Hair follicular keratinocyte (primary cell): ENCODE measurements around the gene ADH1A. TPM values are rescaled to one million over a fixed set of nuclear protein-coding genes. Genes with fewer than 3 reads are reported as not detected.

Experiments
- total RNA-seq: library from RNA; depleted of rRNA; stranded (reverse); fragments of >200 nt; gene quantifications from 2 replicates; pipeline ENCODE4 v1.2.3, GENCODE V29; 2015

Gene ADH1A
- total RNA-seq: not detected in 2 replicates

GRCh38 chr4:99290848-99291786, at the start of gene ADH1A:
ADH1A (minus strand) TSS chr4:99290985; CDS start chr4:99290914, 71 bp downstream.

DNA sequence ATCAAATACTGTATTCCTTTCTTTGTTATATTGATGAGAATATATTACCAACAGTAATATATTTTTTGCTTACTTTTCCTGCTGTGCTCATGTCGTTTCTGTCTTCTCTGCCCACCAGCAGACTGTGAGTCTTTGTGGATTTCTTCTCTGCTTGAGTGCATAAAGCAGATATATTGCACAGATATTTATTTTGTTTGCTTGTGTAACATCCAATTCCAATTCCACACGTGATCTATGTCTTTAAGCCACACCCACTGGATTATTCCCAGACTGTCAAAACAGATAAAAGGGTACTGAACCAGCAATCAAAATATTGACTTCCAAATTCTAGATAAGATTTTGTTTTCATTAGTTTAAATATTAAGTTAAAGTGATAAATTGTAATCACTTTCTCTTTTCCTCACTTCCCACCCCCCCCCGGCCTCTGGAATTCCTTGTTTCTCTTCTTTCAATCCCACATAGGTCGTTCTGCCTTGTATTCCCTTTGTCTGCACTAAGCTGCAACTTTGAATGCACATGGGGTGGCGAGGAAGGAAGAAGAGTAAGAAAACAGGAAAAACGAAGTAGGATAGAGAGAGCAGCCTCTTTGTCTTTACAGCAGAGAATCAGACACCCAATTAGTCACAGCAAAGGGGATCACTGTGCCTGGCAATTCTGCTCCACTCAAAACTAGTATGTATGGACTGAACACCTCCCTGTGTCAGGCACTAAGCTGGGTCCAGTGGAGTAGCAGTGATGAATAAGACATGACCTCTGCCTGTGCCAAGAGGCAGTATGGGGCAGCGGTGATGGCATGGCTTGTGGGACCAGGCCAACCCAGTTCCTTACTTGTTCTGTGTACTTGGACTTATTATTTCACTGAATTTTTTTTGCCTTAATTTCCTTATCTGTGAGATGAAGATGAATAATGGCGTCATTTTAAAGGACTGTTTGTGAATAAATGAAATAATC, 30.7 kb upstream of the ADH1A start, which contains the start of gene ADH1B:
Gene ADH1B, minus strand, starts transcription at position 161 of the 951 bp plus-strand sequence. Its CDS starts 70 bp downstream, at position 91.

Other genes with a start within 250 kb of the ADH1A start
- gene ADH5, start 202.2 kb downstream of the ADH1A start, total RNA-seq: 153 and 171 TPM in 2 replicates
- gene ADH4, start 146.7 kb downstream of the ADH1A start, total RNA-seq: not detected in 2 replicates
- gene ADH6, start 71.7 kb downstream of the ADH1A start, total RNA-seq: not detected in 2 replicates
- not detected in 2 replicates for gene ADH1B, start 30.4 kb upstream of the ADH1A start, total RNA-seq
- gene ADH1C, start 61.8 kb upstream of the ADH1A start, total RNA-seq: 0.08 TPM in 1 of 2 replicates, not detected in the other
- 0.08 TPM in 1 of 2 replicates, not detected in the other for gene ADH7, start 144.4 kb upstream of the ADH1A start, total RNA-seq
- not detected in 2 replicates for gene C4orf17, start 220.0 kb upstream of the ADH1A start, total RNA-seq